HT1080 (cell line): ENCODE data around the gene MAPK8IP3. TPM values are rescaled to one million over a fixed set of nuclear protein-coding genes. Genes with fewer than 3 reads are reported as not detected.

Source experiments
- DNase-seq: peaks from one replicate; pipeline ENCODE4 v3.0.0-alpha.2; 2015; ENCODE audit warnings: low read depth
- polyA plus RNA-seq, 2 experiments: library from polyadenylated mRNA; depleted of rRNA; stranded (reverse); fragments of >200 nt; gene quantifications; 2 replicates each; pipeline ENCODE4 v1.2.3, GENCODE V29; 2015
- total RNA-seq: library from RNA; depleted of rRNA; stranded (reverse); fragments of >200 nt; shearing (Covaris generic); gene quantifications from 2 replicates; pipeline ENCODE4 v1.2.3, GENCODE V29; 2014; rRNA removed

MAPK8IP3 gene
- total RNA-seq, result 24.4 and 27.4 TPM in 2 replicates
- polyA plus RNA-seq (2015; cell fraction: cytosol; rRNA removed), result 14.5 and 15.7 TPM in 2 replicates
- polyA plus RNA-seq (2015; cell fraction: nucleus; rRNA removed), result 396 and 436 TPM in 2 replicates

DNA sequence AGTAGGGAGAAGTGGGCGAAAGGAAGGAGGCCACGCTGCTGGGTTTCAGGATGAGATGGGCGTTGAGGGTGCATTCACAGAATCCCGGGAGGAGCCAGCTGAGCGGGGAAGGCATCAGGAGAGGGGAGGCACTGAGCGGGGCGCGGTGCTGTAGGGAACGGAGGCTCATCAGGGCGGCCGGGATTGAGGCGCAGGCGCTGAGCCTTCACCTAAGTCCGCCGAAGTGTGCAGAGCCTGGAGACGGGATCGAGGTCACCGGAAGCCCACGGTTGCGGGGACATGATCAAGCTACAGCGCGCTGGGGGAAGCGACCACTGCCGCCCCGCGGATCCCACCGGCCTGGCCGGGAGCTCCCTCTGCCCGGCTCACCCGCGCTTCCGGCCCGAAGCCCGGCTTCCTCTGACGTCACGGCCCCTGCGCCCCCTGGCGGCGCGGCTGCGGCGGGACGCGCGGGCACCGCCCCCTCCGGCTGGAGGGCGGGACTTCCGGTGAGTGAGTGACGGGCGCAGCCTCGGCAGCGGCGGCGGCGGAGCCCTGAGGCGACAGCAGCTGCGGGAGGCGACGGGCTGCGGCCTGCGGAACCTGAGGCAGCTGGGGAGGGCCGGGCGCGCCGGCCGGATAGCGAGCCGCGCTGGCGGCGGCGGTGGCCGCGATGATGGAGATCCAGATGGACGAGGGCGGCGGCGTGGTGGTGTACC is at the start of gene MAPK8IP3:
MAPK8IP3 (plus strand) TSS at position 508 of the 698 bp plus-strand sequence; CDS start at position 653, 145 bp downstream.
- DNase-seq, result peak; percentile 91

- no peak for DNase-seq
These were observed 49.0 kb upstream of the MAPK8IP3 start for GRCh38 chr16:1656808-1657617.

DNA sequence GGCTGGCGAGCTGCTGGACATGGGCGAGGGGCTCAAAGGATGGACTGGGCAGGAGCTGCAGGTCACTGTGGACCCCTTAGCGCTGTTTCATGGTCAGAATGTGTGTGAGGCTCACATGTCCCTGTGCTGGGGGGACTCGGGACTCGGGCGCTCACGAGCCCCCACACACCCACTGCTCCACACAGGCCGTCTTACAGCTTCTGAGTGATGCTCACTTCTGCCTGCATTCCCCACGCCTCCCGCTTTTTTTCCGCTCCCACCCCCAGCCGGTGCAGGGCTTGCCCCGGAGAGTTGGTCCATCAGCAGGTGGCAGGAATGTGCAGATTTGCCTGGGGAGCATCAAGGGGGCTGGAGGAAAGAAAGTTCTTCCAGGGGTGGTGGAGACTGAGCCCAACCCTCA is 48.2 kb upstream of the MAPK8IP3 start:
- no peak for DNase-seq

- DNase-seq, result no peak
These were observed 47.0 kb upstream of the MAPK8IP3 start for GRCh38 chr16:1659031-1659430.

DNA sequence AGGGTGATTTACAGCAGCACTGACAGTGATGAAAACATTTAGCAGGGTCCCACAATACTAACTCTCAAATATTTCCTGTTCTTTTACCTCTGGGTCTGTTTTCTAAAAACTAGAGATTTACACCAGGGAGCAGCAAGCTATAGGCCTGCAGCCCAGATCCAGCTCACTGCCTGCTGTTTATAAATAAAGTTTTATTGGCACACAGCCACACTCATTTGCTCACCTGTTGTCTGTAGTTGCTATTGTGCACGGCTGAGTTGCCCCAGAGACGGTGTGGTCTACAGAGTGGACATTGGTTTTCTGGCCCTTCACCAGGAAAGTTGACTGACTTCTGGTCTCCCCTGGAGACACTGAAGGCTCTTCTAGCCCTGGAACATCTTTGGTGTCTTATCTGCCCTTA is 44.2 kb upstream of the MAPK8IP3 start:
- DNase-seq, result no peak

- no peak for DNase-seq
These were observed 43.5 kb upstream of the MAPK8IP3 start for GRCh38 chr16:1662543-1662942.

GRCh38 chr16:1665829-1666228 is 40.2 kb upstream of the MAPK8IP3 start:
- DNase-seq, result no peak

DNA sequence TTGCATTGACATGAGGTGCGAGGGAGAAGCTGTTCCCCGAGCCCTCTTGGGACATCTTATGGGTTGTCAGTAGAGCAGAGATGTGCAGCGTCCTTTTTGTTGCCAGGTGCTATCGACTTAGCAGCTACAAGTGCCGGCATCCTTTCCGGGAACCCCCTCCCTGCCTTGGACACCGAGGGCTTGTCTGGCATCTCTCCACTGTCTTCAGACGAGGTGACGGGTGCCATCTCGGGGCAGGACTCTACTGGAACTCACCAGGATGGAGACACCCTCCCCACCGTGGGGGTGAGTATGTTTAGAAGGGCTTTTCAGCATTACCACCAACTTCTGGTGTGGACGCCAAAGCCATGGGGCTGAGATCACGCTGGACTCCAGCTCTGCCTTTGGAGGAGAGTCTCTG is 39.7 kb upstream of the MAPK8IP3 start:
- no peak for DNase-seq

- no peak for DNase-seq
These were observed 38.7 kb upstream of the MAPK8IP3 start for GRCh38 chr16:1667271-1667670.

DNA sequence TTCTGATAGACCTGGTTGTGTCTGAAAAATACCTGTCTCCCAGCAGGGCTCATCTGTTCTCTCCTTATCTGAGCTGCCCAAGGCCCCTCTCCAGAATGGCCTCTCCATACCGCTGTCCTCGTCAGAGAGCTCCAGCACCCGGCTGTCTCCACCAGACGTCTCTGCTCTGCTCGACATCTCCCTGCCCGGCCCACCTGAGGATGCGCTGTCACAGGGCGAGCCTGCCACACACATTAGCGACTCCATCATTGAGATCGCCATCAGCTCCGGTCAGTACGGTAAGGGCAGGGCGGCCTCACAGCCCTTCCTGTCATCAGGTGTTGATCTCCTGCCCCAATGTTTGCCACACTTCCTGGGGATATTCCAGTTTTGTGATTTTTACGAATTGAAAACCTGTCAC is 38.1 kb upstream of the MAPK8IP3 start:
- DNase-seq, result no peak

DNA sequence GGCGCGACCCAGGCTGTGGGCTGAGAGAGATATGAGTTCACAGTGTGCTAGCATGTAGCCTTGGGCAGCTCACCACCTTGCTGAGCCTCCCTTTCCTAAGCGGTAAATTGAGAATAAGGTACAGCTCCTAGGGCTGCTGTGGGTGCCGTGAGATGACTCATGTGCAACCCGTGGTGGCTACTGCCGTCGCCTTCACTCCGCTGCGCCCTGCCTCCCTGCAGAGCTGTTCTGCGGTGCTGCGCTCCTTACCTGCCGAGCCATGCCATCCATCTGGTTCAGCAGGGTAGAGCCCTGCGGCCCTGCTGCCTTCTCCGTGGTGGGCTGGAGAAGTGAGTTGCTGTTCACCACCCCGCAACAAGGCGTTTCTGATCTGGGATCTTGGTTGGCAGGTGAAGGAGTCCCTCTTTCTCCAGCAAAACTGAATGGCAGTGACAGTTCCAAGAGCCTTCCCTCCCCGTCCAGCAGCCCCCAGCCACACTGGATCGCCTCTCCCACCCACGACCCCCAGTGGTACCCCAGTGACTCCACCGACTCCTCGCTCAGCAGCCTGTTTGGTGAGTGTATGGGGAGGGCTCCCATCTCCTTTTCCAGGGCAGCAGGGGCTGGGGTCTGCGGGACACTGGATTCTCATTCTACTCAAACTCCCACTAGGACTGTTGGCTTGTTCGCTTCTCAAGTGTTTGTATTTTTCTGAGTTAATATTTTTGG is 37.2 kb upstream of the MAPK8IP3 start:
- no peak for DNase-seq

- no peak for DNase-seq
These were observed 36.3 kb upstream of the MAPK8IP3 start for GRCh38 chr16:1669698-1670097.

- no peak for DNase-seq
These were observed 35.6 kb upstream of the MAPK8IP3 start for GRCh38 chr16:1670371-1670770.

DNA sequence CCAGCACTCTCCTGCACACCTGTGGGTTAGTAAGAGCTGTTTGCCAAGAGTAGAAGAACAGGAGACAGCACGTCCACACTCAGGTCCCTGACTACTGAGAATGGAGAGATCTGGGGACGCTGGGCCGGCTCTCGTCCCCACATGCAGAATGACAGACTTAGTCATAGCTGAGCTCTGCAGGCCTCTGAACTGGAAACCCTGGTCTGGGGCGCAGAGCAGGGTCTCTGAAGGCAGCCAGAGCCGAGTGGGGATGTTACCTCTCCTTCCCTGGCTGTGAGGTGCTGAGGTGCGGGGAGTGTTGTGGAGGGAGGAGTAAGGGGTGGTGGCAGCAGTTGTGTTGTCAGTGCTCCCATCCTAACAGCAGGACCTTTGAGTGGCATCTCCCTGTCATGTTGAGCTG is 35.1 kb upstream of the MAPK8IP3 start:
- DNase-seq, result no peak

- no peak for DNase-seq
These were observed 32.4 kb upstream of the MAPK8IP3 start for GRCh38 chr16:1673424-1674151.

DNA sequence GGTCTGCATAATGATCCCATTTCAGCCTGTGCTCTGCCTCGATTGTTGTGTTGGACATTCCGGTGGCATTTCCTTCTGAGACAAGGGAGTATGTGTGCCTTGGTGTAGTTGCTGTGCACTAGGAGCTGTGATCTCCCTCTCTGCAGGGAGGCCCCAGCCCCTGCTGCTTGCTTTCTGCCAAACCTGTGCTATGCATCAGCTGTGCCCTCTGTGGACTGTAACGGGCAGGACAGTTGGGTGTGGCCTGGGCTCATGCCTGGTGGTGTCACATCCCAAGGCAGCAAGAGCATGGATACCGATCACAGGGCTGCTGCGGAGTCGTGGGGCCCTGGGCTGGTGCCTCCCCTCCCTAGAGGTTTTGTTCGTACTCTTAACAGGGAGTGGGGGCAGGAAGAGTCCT is 31.7 kb upstream of the MAPK8IP3 start:
- DNase-seq, result no peak

DNA sequence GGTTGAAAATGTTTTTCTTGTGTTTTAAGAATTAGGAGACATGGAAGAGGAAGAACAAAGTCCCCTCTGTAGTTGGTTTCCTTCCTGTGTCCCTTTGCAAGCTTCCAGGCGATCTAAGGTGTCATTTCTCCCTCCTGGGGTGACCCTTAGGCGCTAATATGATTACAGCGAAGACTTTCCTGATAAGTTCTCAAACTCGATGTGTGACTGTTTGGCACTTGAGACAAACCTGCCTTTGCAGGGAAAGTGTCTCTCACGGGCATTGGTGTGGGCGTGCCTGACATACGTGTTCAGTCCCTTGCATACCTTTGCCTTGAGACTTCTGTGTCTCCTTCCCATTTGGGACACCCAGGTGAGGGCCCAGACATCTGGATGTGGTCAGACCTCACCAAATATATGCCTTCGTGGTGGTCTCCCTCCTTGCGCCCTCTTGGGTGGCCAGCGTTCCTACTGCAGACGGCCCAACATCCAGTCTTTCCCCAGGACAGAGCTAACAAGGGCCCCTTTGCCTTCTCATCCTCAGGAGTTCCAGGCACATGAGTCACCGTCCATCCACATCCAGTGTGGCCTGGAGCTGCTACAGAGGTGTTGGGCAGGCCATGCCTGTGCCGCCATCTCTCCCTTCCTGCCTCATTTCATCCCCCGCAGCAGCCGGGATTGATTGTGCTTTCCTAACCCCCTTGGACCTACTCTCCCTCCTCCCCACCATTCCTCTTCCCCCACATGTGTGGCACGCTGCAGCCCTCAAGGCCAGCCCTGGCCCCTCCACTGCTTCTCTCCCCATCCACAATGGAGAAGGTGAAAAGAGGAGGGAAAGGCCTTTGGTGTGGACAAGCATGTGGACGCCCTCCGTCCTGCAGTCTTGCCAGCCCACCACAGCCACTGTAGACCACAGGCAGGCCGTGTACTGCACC is 31.0 kb upstream of the MAPK8IP3 start:
- peak; percentile 79 for DNase-seq

- DNase-seq, result no peak
These were observed 29.3 kb upstream of the MAPK8IP3 start for GRCh38 chr16:1676661-1677060.

- no peak for DNase-seq
These were observed 28.7 kb upstream of the MAPK8IP3 start for GRCh38 chr16:1677339-1677738.

DNA sequence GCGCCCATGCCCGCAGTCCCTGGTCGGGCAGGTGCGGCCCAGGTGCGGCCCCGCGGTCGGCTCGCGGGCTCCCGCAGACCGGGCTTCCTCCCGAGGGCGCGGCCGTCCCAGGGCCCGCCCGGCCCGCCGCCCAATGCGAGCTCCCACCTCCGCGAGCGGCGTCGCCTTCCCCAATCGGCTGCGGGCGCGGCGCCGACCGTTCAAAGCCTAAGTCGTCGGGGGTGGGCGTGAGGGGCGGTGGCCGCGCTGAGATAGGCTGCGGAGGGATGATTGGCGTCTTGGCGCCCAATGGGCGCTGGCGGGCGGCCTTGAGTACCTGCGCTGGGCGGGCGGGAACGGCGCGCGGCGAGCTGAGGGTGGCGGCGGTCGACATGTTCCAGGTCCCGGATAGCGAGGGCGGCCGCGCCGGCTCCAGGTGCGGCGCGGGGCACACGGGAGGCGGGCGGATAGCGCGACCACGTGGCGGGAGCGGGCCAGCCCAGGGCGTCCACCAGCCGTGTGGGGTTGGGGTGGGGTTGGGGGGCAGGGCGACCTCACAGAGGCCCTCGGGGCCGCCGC is 28.0 kb upstream of the MAPK8IP3 start, which contains the start of gene JPT2:
JPT2 (plus strand) TSS at position 338 of the 558 bp plus-strand sequence; CDS start at position 372, 34 bp downstream.
- peak; percentile 96 for DNase-seq
